HG03196 (cell line): ENCODE results near the gene CCDC38.

Source experiments
- ATAC-seq: cut with Tn5 transposase; IDR thresholded peaks from one replicate; pipeline ENCODE4 v1.9.1; 2021; ENCODE audit not compliant: unreplicated experiment

CCDC38 gene

GRCh38 chr12:95962222-95962621 is 19.8 kb upstream of the CCDC38 start:
- ATAC-seq = no peak

- ATAC-seq = no peak
Measured at GRCh38 chr12:95960241-95960640, 17.8 kb upstream of the CCDC38 start.

- ATAC-seq = no peak
Measured at GRCh38 chr12:95959107-95959506, 16.7 kb upstream of the CCDC38 start.

GRCh38 chr12:95956557-95957145 is 14.2 kb upstream of the CCDC38 start:
- ATAC-seq = no peak

GRCh38 chr12:95955549-95956159 is 13.2 kb upstream of the CCDC38 start:
- ATAC-seq = no peak

- no peak for ATAC-seq
Measured at GRCh38 chr12:95953000-95953399, 10.6 kb upstream of the CCDC38 start.

DNA sequence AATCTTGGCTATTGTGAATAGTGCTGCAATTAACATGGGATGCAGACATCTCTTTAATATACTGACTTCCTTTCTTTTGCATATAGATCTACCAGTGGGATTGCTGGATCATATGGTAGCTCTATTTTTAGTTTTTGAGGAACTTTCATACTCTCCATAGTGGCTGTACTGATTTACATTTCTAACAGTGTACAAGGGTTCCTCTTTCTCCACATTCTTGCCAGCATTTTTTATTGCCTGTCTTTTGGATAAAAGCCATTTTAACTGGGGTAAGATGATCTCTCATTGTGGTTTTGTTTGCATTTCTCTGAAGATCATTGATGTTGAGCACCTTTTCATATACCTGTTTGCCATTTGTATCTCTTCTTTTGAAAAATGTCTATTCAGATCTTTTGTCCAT is 9.1 kb upstream of the CCDC38 start:
- ATAC-seq = no peak

DNA sequence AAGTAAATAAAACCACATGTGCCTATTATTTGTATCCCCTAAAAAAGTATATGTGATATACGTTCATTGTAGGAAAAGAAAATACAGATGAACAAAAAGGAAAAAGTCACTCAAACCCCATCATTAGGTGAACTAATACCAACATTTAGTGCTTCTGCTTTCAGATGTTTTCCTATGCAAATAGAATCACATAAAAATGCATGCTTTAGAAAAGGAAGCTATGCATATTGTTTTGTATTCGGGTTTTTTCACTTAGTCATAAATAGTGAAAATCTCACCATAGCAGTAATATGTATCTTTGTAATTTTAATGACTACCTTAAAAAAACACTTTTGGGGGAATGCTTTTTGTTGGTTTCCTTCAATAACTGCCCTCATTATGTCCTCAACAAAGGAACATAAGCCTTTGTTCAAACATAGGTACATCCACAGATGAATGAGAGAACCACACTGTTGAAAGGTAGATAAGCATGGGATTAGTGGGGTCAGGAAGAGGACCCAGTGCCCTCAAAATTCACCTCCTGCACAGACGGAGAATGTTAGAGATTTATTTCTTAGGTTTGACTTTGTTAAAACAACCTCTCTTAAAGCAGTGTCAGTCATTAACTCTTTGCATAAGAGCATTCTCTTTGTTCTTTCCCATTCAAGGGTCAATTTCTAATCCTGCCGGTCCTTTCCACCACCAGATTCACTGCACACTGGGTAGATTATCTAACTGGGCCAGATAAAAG is 7.2 kb upstream of the CCDC38 start:
- no peak for ATAC-seq

- no peak for ATAC-seq
Measured at GRCh38 chr12:95944108-95944704, 1.8 kb upstream of the CCDC38 start.

- ATAC-seq = peak; percentile 55
Measured at GRCh38 chr12:95943330-95943842, 972 bp upstream of the CCDC38 start, which contains the start of gene AMDHD1. Gene AMDHD1 (plus strand): TSS chr12:95943331. CDS start chr12:95943399, 68 bp downstream.

DNA sequence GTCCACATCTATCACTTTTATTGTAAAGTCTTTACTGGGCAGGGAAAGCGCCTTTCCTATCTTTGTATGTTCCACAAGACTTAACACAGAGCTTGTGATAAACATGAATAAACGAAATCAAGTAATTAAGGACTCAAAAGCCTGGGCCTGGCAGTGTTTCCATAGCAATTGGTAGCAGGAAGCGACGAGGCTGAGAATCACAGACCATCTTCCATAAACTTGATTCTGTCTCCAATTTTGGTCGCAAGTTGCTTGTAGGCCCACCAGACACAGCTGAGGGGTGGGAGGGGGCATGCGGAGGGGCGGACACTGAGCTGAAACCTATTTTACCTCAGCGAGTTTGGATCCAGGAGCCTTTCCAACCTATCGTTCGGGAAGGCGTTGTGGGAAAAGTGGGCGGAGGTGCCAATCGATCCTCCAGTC is 302 bp downstream of the CCDC38 start:
- no peak for ATAC-seq

DNA sequence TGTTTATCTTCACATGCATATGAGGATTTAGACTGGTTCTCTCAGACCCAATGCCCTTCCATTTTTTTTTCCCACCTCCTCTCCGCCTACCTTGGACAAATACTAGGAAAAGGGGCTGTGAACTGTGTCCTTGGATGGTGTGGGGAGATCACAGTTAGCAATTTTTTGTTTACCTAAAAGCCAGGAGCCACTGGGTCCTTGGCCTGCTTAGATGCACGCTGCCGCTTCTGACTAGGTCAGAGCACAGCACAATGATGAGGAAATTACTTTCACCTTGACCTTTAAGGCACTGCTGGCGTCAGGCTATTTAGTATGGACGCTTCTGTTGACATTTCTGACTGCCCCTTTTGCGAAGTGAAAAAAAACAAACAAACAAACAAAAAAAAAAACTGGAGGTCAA is 1.9 kb downstream of the CCDC38 start:
- ATAC-seq = no peak

GRCh38 chr12:95922231-95922630 is 20.2 kb downstream of the CCDC38 start:
- ATAC-seq = no peak

GRCh38 chr12:95919110-95919509 is 23.3 kb downstream of the CCDC38 start:
- ATAC-seq = no peak

DNA sequence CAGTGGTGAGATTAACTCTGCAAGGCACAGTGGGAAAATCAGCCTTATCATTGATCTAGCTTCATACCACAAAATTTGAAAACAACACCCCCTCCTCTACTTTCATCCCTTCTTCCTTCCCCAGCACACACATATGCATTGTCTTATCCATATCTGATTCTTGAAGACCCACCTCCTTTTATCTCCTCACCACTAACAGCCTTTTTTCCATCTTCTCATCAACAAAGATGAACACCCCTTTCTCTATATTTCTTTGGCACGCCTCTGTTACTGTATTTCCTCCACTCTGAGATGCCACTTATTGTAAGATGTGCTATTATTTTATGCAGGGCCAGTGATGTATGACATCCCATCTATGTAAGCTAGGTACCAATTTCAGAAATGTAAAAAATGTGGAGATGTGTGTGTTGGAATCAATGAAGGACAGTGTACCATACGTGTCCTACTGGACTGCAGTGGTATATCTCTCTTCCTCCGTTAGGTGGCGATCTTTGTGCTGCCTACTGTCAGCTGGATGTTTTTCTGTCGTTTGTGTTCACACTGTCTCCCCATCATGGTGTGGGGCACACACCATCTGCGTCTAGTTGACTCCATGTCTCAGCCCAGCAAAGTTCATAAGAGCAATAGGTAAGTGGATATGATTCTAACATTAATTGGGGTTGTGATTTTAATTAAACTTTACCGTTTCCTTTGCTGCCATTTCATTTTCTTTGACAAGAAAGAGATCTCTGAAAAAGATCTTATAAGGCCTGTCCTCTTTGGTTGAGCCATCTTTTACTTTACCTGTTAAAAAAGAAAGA is 24.0 kb downstream of the CCDC38 start:
- no peak for ATAC-seq

- ATAC-seq = no peak
Measured at GRCh38 chr12:95909871-95910270, 32.5 kb downstream of the CCDC38 start.

DNA sequence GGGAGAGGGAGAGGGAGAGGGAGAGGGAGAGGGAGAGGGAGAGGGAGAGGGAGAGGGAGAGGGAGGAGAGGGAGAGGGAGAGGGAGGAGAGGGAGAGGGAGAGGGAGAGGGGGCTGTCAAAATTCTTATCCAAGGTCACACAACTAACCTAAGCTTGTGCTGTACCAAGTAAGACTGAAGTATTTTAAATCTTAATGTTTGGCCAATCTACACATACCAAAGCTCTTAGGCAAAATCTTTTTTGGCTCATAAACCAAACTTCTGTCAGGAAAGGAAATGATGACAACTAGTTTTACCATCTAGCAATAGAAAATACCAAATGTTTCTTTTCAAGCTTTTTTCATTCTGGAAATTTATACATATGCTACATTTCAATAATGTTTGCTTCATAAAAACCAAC is 33.8 kb downstream of the CCDC38 start:
- ATAC-seq = no peak

DNA sequence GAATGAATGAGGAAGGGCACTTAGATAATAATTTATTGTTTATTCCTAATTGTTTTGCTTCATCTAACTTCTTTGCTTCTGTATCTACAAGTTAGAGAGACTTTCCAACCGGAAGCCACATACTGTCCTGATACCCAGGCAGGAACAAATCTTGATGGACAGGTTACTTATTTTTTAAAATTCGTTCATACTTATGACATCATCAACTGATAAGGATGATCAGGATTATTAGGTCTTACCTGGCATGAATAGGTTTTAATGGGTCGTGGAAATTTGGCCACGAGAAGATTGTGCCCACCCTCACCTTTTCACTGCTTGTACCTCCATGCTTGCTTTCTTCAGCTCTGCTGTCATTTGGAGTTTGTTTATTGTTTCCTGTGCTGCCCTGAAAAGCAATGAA is 44.3 kb downstream of the CCDC38 start:
- ATAC-seq = no peak

DNA sequence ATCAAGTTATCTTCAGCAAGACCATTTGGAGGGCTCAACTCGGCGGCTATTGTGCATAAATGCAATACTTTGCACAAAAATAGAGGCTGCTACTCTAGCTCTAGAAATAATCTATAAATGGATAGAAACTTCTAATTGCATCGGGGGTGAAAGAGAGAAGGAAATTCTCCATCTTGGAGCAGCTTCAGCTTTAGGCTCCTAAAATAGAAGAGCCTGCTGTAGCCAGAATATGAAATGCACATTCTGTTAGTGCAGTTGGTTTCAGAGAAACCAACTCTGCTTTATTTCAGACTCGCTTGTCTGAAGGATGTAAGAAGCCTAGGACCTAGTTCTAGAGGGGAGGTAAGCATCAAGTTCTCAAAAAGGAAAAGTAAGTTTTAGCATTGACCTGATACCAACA is 45.6 kb downstream of the CCDC38 start:
- no peak for ATAC-seq

DNA sequence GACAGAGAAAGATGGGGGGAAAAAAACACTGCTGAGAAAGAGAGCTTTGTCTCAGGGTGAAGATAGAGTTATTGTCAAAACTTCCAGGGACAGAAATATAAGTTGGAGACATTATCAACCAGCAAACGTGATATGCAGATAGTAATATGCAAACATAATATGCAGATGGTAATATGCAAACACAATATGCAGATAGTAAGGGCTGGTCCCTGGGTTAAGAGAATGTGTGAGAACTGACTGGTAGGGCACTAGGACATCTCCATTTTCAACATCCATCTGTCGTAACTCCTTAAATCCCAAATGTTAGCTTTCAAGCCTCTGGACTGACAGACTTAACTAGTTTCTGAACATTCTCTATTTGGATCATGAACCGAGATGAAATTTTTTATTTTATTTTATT is 51.5 kb downstream of the CCDC38 start:
- no peak for ATAC-seq

GRCh38 chr12:95887311-95887710 is 55.1 kb downstream of the CCDC38 start:
- no peak for ATAC-seq
